NCI-H2196 treated with DMSO at 0.1 percent for 48 hours (cell line): ENCODE results near the gene FRMD6.

ENCODE experiments used
- DNase-seq: peaks from one replicate; lab custom pipeline; 2025; ENCODE audit not compliant: unreplicated experiment; lab: John Stamatoyannopoulos, UW

FRMD6 gene

GRCh38 chr14:51651388-51652167 lies at the start of gene FRMD6:
FRMD6 (plus strand) TSS chr14:51651910; CDS start chr14:51689837, 37,927 bp downstream.
- peak; percentile 50 for DNase-seq

GRCh38 chr14:51602310-51602709 lies 49.4 kb upstream of the FRMD6 start:
- no peak for DNase-seq

- no peak for DNase-seq
These were observed 48.2 kb upstream of the FRMD6 start for GRCh38 chr14:51603495-51603894.

GRCh38 chr14:51604073-51604472 lies 47.6 kb upstream of the FRMD6 start:
- no peak for DNase-seq

- DNase-seq, result no peak
These were observed 46.1 kb upstream of the FRMD6 start for GRCh38 chr14:51605575-51605974.

GRCh38 chr14:51607711-51608110 lies 44.0 kb upstream of the FRMD6 start:
- DNase-seq, result no peak

GRCh38 chr14:51609251-51609954 lies 42.3 kb upstream of the FRMD6 start:
- no peak for DNase-seq

GRCh38 chr14:51609955-51610283 lies 41.8 kb upstream of the FRMD6 start:
- no peak for DNase-seq

- no peak for DNase-seq
These were observed 40.9 kb upstream of the FRMD6 start for GRCh38 chr14:51610771-51611170.

GRCh38 chr14:51612449-51612848 lies 39.3 kb upstream of the FRMD6 start:
- no peak for DNase-seq

GRCh38 chr14:51613416-51613815 lies 38.3 kb upstream of the FRMD6 start:
- DNase-seq, result no peak

GRCh38 chr14:51614707-51615106 lies 37.0 kb upstream of the FRMD6 start:
- no peak for DNase-seq

GRCh38 chr14:51616256-51616655 lies 35.5 kb upstream of the FRMD6 start:
- DNase-seq, result no peak

GRCh38 chr14:51616724-51617409 lies 34.8 kb upstream of the FRMD6 start:
- no peak for DNase-seq

GRCh38 chr14:51619561-51619960 lies 32.1 kb upstream of the FRMD6 start:
- no peak for DNase-seq

- DNase-seq, result no peak
These were observed 31.7 kb upstream of the FRMD6 start for GRCh38 chr14:51620056-51620455.

- DNase-seq, result no peak
These were observed 30.1 kb upstream of the FRMD6 start for GRCh38 chr14:51621654-51622053.

- DNase-seq, result no peak
These were observed 29.3 kb upstream of the FRMD6 start for GRCh38 chr14:51622376-51622775.

- no peak for DNase-seq
These were observed 26.6 kb upstream of the FRMD6 start for GRCh38 chr14:51624955-51625569.

- DNase-seq, result no peak
These were observed 25.5 kb upstream of the FRMD6 start for GRCh38 chr14:51626185-51626584.

GRCh38 chr14:51626788-51627187 lies 24.9 kb upstream of the FRMD6 start:
- no peak for DNase-seq

GRCh38 chr14:51627313-51627712 lies 24.4 kb upstream of the FRMD6 start:
- DNase-seq, result no peak
